ENCODE measurements around the gene SAP30BP.
A peak's percentile ranks its signal among the peaks of the same experiment; 100 is the strongest.
"Not testable (repeated sequence)": the region's sequence is repeated elsewhere in the genome, so short reads cannot be mapped to it uniquely, and the experiment has no call there.

The SAP30BP gene

GRCh38 chr17:75635610-75636202 lies 31.4 kb upstream of the SAP30BP start:
- H3K4me3 Mint-ChIP-seq, result no peak overlapping the region
- peaks cover 39% of the 10 kb centered on the region for H3K4me1 Mint-ChIP-seq
- TF ChIP-seq, protein P1, sequence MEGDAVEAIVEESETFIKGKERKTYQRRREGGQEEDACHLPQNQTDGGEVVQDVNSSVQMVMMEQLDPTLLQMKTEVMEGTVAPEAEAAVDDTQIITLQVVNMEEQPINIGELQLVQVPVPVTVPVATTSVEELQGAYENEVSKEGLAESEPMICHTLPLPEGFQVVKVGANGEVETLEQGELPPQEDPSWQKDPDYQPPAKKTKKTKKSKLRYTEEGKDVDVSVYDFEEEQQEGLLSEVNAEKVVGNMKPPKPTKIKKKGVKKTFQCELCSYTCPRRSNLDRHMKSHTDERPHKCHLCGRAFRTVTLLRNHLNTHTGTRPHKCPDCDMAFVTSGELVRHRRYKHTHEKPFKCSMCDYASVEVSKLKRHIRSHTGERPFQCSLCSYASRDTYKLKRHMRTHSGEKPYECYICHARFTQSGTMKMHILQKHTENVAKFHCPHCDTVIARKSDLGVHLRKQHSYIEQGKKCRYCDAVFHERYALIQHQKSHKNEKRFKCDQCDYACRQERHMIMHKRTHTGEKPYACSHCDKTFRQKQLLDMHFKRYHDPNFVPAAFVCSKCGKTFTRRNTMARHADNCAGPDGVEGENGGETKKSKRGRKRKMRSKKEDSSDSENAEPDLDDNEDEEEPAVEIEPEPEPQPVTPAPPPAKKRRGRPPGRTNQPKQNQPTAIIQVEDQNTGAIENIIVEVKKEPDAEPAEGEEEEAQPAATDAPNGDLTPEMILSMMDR (IDR thresholded peaks at IDR 0.05), result no peak
- peaks cover 3% of the 10 kb centered on the region for H3K27me3 Mint-ChIP-seq (ENCODE audit: low read depth, poor library complexity)
- no peaks in the 10 kb centered on the region for H3K36me3 Mint-ChIP-seq (ENCODE audit: low read depth)
- no peak overlapping the region for H3K27ac Mint-ChIP-seq
- no peak for DNase-seq
- H3K9me3 Mint-ChIP-seq, result no peaks in the 10 kb centered on the region

GRCh38 chr17:75636381-75637142 lies 30.6 kb upstream of the SAP30BP start:
- H3K4me1 Mint-ChIP-seq, result peaks cover 39% of the 10 kb centered on the region
- TF ChIP-seq, protein P1 (IDR thresholded peaks at IDR 0.05), result no peak
- H3K36me3 Mint-ChIP-seq (ENCODE audit: low read depth), result no peaks in the 10 kb centered on the region
- DNase-seq, result no peak
- H3K27me3 Mint-ChIP-seq (ENCODE audit: low read depth, poor library complexity), result peaks cover 3% of the 10 kb centered on the region
- H3K4me3 Mint-ChIP-seq, result no peak overlapping the region
- peak overlapping the region; percentile 29 for H3K27ac Mint-ChIP-seq
- H3K9me3 Mint-ChIP-seq, result no peaks in the 10 kb centered on the region

DNA sequence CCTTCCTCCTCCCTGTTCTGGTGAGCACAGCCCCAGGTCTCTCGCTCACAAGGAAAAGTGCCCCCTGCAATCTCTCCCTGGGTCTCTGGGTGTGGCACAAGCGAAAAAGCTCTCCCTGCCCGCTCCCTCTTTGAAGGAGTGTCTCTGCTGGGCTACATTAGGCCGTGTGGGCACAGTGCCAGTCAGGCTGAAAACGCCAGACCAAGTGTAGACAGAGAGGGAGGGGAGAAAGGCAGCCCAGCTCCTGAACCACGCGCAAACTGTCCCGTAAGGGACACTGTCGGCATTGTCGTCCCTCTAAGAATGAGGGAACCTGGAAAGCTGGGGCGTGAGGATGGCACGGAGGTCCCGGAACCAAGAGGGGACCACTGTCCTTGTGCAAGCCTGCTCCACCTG lies 30.0 kb upstream of the SAP30BP start:
- Mint-ChIP-seq H3K4me1 (peaks cover 38% of the 10 kb centered on the region), H3K9me3 (no peaks in the 10 kb centered on the region), H3K27me3 (ENCODE audit: low read depth, poor library complexity) (peaks cover 3% of the 10 kb centered on the region), H3K4me3 (no peak overlapping the region), H3K27ac (peak overlapping the region; percentile 29), H3K36me3 (ENCODE audit: low read depth) (no peaks in the 10 kb centered on the region)
- DNase-seq, result no peak
- TF ChIP-seq, protein P1 (IDR thresholded peaks at IDR 0.05), result no peak

DNA sequence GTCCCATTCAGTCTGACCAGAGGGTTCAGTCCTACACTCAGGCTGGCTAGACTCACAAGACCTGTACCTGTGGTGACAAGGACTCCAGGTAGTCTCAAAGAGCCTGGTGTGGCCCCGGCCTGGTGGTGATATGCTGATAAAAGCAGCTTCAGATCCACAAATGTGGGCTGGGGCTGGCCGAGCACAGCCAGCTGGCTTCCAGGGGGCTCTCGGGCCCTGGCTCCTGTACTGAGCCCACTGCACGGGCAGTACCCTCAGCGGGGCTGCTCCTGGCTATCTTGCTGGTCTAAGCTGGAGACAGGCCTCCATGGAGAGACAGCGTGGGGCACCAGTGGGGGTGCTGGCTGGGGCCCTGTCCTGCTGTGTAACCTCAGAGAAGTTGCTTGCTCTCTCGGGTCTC lies 29.6 kb upstream of the SAP30BP start:
- H3K36me3 Mint-ChIP-seq (ENCODE audit: low read depth), result no peaks in the 10 kb centered on the region
- H3K4me1 Mint-ChIP-seq, result peaks cover 34% of the 10 kb centered on the region
- TF ChIP-seq, protein P1 (IDR thresholded peaks at IDR 0.05), result no peak
- no peak for DNase-seq
- no peak overlapping the region for H3K27ac Mint-ChIP-seq
- peaks cover 3% of the 10 kb centered on the region for H3K27me3 Mint-ChIP-seq (ENCODE audit: low read depth, poor library complexity)
- H3K4me3 Mint-ChIP-seq, result no peak overlapping the region
- no peaks in the 10 kb centered on the region for H3K9me3 Mint-ChIP-seq

GRCh38 chr17:75638039-75638438 lies 29.1 kb upstream of the SAP30BP start:
- H3K4me1 Mint-ChIP-seq, result peaks cover 29% of the 10 kb centered on the region
- DNase-seq; H3K36me3 Mint-ChIP-seq (ENCODE audit: low read depth); H3K27me3 Mint-ChIP-seq (ENCODE audit: low read depth, poor library complexity); H3K9me3 Mint-ChIP-seq; H3K4me3 Mint-ChIP-seq; H3K27ac Mint-ChIP-seq: not testable (repeated sequence)

- Mint-ChIP-seq H3K4me3 (no peak overlapping the region), H3K4me1 (peaks cover 20% of the 10 kb centered on the region), H3K27me3 (ENCODE audit: low read depth, poor library complexity) (peaks cover 3% of the 10 kb centered on the region), H3K9me3 (no peaks in the 10 kb centered on the region), H3K27ac (no peak overlapping the region), H3K36me3 (ENCODE audit: low read depth) (no peaks in the 10 kb centered on the region)
- DNase-seq, result no peak
- TF ChIP-seq, protein P1 (IDR thresholded peaks at IDR 0.05), result no peak
These were observed 28.2 kb upstream of the SAP30BP start for GRCh38 chr17:75638893-75639292.

Data from nephron progenitor cell (in vitro differentiated cells).